Muscle of leg (tissue), 11 donors: Measurements from ENCODE around the gene CBFA2T2. TPM values are rescaled to one million over a fixed set of nuclear protein-coding genes. Genes with fewer than 3 reads are reported as not detected.
A peak's percentile ranks its signal among the peaks of the same experiment; 100 is the strongest.
"Not testable (repeated sequence)": the region's sequence is repeated elsewhere in the genome, so short reads cannot be mapped to it uniquely, and the experiment has no call there.

Experiments used
- DNase-seq: peaks from one replicate; pipeline ENCODE4 v3.0.0; 2013
- H3K27ac ChIP-seq: one replicate; pipeline ENCODE4 v1.5.1; 2013; ENCODE audit warnings: mild to moderate bottlenecking, low read length, control low read depth
- H3K27me3 ChIP-seq: one replicate; pipeline ENCODE4 v1.6.1; 2013; ENCODE audit warnings: low read length; ENCODE audit not compliant: control insufficient read depth, insufficient read depth
- H3K36me3 ChIP-seq: one replicate; pipeline ENCODE4 v1.6.1; 2013; ENCODE audit warnings: low read length; ENCODE audit not compliant: control insufficient read depth, insufficient read depth
- H3K4me1 ChIP-seq: one replicate; pipeline ENCODE4 v1.6.1; 2013; ENCODE audit warnings: low read length; ENCODE audit not compliant: control insufficient read depth, insufficient read depth
- H3K4me3 ChIP-seq: one replicate; pipeline ENCODE4 v1.5.1; 2013; ENCODE audit warnings: low read length, control low read depth
- H3K9me3 ChIP-seq: replicated peaks from 2 replicates; pipeline ENCODE4 v1.6.1; 2013; ENCODE audit warnings: low read depth, low read length; ENCODE audit not compliant: control insufficient read depth
- WGBS: methylation state at CpG from one replicate; pipeline ENCODE4 v1.1.5; 2013; ENCODE audit warnings: missing lambda C conversion rate; ENCODE audit not compliant: insufficient coverage; 5-methylcytosine and 5-hydroxymethylcytosine counted together
- polyA plus RNA-seq, 8 donors: library from polyadenylated mRNA; unstranded; fragments of 120-200 nt; gene quantifications; one replicate each; pipeline versions ENCODE4 v1.2.1 to v1.2.3, GENCODE V29; 2013; ENCODE audit warnings: inconsistent platforms in 1 of 8, low replicate concordance in 1 of 8; ENCODE audit not compliant: insufficient read length in 8 of 8, insufficient read depth in 1 of 8
- total RNA-seq: library from RNA; stranded (reverse); fragments of 120-200 nt; gene quantifications from one replicate; pipeline ENCODE4 v1.2.4, GENCODE V29; 2013

The CBFA2T2 gene
- total and polyA plus RNA-seq, 9 donors = 8.5 to 17.8 (median 12.8) TPM

DNA sequence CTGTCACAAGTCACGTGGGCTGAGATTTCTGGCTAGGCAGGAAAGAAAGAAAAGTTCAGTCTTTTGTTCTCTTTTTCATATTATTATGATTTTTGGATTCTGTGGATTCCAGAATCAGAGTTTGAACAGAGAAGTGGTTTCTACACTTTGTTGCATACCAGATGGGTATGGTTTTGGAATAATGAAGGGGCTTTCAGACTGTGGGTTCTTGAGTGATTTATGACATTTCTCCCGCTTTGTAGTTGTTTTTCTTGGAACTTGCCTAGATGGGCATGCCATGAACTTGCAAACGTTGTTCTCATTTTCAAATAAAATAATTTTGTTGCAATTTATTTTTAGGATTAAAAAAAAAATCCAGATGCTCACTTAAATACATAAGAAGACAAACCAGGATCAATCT is 34.4 kb downstream of the CBFA2T2 start:
- no peak for DNase-seq
- no peak overlapping the region for H3K4me3 ChIP-seq
- no peak overlapping the region for H3K27ac ChIP-seq
- peaks cover 7% of the 10 kb centered on the region for H3K36me3 ChIP-seq
- H3K27me3 ChIP-seq = no peaks in the 10 kb centered on the region
- H3K4me1 ChIP-seq = no peaks in the 10 kb centered on the region
- WGBS = no CpG with 5 or more reads among the region's 3 CpGs
- no peaks in the 10 kb centered on the region for H3K9me3 ChIP-seq

GRCh38 chr20:33526769-33527168 is 36.9 kb downstream of the CBFA2T2 start:
- WGBS = no CpG with 5 or more reads among the region's 2 CpGs
- no peaks in the 10 kb centered on the region for H3K27me3 ChIP-seq
- H3K9me3 ChIP-seq = no peaks in the 10 kb centered on the region
- H3K4me3 ChIP-seq = no peak overlapping the region
- DNase-seq = no peak
- peaks cover 7% of the 10 kb centered on the region for H3K36me3 ChIP-seq
- H3K27ac ChIP-seq = no peak overlapping the region
- H3K4me1 ChIP-seq = peaks cover 8% of the 10 kb centered on the region

- 67% methylated on average over 1 of the region's 6 CpGs for WGBS
- H3K27ac ChIP-seq = peak overlapping the region; percentile 51
Observed at GRCh38 chr20:33531047-33531877, 41.4 kb downstream of the CBFA2T2 start.

DNA sequence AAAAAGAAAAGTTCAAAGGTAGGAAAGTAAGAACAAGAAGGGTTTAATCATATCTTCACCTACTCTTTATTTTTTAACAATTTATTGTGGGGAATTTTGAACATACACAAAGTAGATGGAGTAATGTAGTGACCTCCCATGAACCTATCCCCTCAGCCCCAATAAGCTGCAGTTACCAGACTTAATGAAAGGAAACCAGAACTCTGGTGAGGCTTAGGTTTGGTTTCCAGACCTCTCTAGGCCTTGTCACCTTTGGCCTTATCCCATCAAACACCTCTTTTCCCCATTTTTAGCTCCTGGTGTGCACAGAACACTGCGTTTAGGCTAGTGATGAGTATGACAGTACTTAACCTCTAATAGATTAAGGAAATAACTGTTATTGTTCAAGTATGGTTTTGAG is 42.0 kb downstream of the CBFA2T2 start:
- Histone ChIP-seq H3K4me3 (no peak overlapping the region), H3K9me3 (no peaks in the 10 kb centered on the region), H3K36me3 (no peaks in the 10 kb centered on the region), H3K27ac (peak overlapping the region; percentile 51), H3K4me1 (peaks cover 15% of the 10 kb centered on the region), H3K27me3 (no peaks in the 10 kb centered on the region)
- no CpG with 5 or more reads among the region's 1 CpG for WGBS
- DNase-seq = no peak

More at GRCh38 chr20:33531047-33531877, 41.4 kb downstream of the CBFA2T2 start:
- Histone ChIP-seq H3K4me1 (peaks cover 15% of the 10 kb centered on the region), H3K36me3 (no peaks in the 10 kb centered on the region), H3K9me3 (no peaks in the 10 kb centered on the region), H3K4me3 (no peak overlapping the region), H3K27me3 (no peaks in the 10 kb centered on the region)
- peak; percentile 81 for DNase-seq

DNA sequence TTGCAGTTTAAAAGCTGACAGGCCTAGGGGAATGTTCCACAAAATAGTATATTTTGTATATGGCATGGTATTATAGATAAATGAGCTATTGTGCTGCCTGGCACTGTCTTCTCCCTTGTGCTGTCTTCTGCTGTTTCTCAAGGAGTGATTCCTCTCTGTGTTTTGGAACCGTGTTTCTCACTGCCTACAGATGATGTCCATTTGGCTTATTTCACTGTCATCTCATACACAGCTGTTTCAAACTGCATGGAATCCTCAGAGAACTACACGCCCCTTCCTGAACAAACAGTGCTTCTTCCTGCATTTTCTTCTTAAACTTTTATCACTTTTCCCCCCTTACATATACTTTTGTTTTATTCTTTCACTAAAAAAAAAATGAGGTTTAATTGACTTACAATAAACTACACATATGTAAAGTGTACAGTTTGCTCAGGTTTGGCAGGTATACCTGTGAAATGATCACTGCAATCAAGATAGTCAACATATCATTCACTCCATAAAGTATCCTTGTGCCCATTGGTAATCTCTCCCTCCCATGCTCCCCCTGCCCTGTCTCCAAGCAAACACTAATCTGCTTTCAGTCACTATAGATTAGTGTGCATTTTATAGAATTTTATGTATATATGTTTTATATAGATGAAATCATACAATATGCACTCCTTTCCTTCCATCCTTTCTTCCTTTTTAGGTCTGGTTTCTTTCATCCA is 43.0 kb downstream of the CBFA2T2 start:
- peaks cover 15% of the 10 kb centered on the region for H3K4me1 ChIP-seq
- WGBS = 20% methylated on average over 1 of the region's 2 CpGs
- no peaks in the 10 kb centered on the region for H3K9me3 ChIP-seq
- peak overlapping the region; percentile 2 for H3K27ac ChIP-seq
- peak; percentile 86 for DNase-seq
- no peaks in the 10 kb centered on the region for H3K36me3 ChIP-seq
- H3K27me3 ChIP-seq = no peaks in the 10 kb centered on the region
- H3K4me3 ChIP-seq = no peak overlapping the region

- not testable (repeated sequence) for H3K36me3 ChIP-seq, H3K4me3 ChIP-seq, DNase-seq, H3K9me3 ChIP-seq, H3K27me3 ChIP-seq, H3K27ac ChIP-seq
- WGBS = no CpG with 5 or more reads among the region's 8 CpGs
- H3K4me1 ChIP-seq = peaks cover 15% of the 10 kb centered on the region
Observed at GRCh38 chr20:33535717-33536116, 45.8 kb downstream of the CBFA2T2 start.

- H3K27me3 ChIP-seq = no peaks in the 10 kb centered on the region
- H3K27ac ChIP-seq = no peak overlapping the region
- no peak for DNase-seq
- no peaks in the 10 kb centered on the region for H3K36me3 ChIP-seq
- H3K4me3 ChIP-seq = no peak overlapping the region
- no peaks in the 10 kb centered on the region for H3K9me3 ChIP-seq
- WGBS = no CpG with 5 or more reads among the region's 2 CpGs
- H3K4me1 ChIP-seq = peaks cover 2% of the 10 kb centered on the region
Observed at GRCh38 chr20:33537608-33538007, 47.7 kb downstream of the CBFA2T2 start.

- Histone ChIP-seq H3K4me3 (no peak overlapping the region), H3K27ac (no peak overlapping the region), H3K4me1 (no peaks in the 10 kb centered on the region), H3K27me3 (no peaks in the 10 kb centered on the region), H3K36me3 (no peaks in the 10 kb centered on the region), H3K9me3 (no peaks in the 10 kb centered on the region)
- DNase-seq = no peak
- no CpG with 5 or more reads among the region's 1 CpG for WGBS
Observed at GRCh38 chr20:33539129-33539528, 49.2 kb downstream of the CBFA2T2 start.

GRCh38 chr20:33540427-33540826 is 50.5 kb downstream of the CBFA2T2 start:
- DNase-seq = no peak
- Histone ChIP-seq H3K4me1 (no peaks in the 10 kb centered on the region), H3K27ac (no peak overlapping the region), H3K4me3 (no peak overlapping the region), H3K27me3 (no peaks in the 10 kb centered on the region), H3K9me3 (no peaks in the 10 kb centered on the region), H3K36me3 (no peaks in the 10 kb centered on the region)
- WGBS = no CpG with 5 or more reads among the region's 4 CpGs

- no peaks in the 10 kb centered on the region for H3K9me3 ChIP-seq
- no peak overlapping the region for H3K4me3 ChIP-seq
- DNase-seq = no peak
- no peaks in the 10 kb centered on the region for H3K36me3 ChIP-seq
- H3K27ac ChIP-seq = no peak overlapping the region
- H3K4me1 ChIP-seq = no peaks in the 10 kb centered on the region
- no peaks in the 10 kb centered on the region for H3K27me3 ChIP-seq
- 93% methylated on average over 4 of the region's 4 CpGs for WGBS
Observed at GRCh38 chr20:33541074-33541473, 51.2 kb downstream of the CBFA2T2 start.
